Dedifferentiated amniotic fluid mesenchymal stem cell (primary cell): Measurements from ENCODE around the gene STRA6.
A peak's percentile ranks its signal among the peaks of the same experiment; 100 is the strongest.

Source experiments
- DNase-seq: peaks from one replicate; pipeline ENCODE4 v3.0.0-alpha.2; 2016; ENCODE audit errors: extremely low spot score

STRA6 gene

DNA sequence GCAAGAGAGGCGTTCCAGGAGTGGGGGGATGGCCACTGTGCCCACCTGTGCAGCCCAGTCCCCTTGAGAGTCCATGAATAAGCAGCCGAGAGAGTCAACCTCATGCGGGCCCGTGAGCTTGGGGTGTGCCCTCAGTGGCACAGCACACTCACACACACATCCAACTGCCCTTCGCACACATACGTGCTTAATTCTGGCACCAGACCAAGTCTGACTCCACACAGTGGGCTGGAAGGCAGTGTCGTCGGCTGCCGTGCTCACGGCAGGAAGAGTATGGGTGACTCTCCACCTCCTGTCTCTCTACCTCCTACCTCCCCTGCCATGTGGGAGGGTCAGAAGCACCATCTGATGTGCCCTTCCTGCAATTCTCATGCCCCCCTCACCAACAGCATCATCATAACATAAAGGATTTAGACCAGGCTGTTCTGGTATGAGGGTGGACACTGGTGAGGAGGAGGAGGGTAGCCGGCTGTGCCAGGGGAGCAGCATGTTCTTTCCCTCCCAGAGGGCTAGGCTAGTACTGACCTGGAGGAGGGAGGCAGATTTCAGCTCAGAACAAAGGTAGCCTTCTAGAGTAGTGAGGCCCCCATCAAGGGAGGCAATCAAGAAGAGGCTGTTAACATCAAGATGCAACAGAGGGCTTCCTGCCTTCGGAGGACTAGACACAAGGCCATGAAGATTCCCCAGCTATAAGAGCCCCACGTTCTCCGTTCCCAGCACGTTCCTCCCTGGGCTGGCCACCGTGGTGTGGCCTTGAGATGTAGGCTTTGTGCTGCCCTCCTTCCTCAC, 5.3 kb upstream of the STRA6 start:
- DNase-seq = no peak

DNA sequence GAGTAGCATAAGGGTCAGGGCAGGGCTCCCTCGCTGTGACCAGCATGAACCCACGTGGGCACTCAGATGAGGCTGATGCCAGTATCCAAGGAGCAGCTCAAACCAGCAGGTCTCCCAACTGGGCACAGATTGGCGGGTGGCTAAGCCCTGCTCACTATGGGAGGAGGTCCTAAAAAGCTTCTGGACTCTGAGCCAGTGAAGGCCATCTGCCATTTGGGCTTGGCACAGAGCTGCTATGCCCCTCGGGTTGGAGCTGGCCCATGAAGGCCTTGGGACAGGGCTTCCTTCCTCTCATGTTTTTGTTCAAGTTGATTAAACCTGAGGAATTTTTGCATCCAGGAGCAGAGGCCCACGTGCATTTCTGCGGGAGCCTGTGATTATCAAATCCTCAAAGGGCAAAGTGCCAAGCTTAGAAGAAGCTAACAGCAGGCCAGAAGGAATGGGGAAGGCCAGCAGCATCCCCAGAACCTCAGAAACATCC, 4.3 kb upstream of the STRA6 start:
- peak; percentile 63 for DNase-seq

DNA sequence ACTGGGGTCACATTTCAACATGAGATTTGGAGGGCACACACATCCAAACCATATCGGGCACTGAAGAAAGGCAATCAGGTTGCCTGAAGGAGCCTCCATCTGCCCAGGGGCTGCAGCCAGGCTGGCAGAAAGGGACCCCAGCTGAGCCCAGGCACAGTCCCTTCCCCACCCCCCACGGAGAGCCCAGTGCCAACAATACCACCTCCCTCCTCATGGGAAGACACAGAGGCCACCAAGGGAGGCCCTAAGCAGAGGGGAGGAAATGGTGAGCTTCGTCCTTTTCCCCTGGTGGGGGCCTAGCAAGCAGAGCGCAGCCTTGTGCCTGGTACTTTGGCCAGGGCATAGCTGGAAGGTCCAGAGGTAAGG, 3.0 kb upstream of the STRA6 start:
- DNase-seq = no peak

DNA sequence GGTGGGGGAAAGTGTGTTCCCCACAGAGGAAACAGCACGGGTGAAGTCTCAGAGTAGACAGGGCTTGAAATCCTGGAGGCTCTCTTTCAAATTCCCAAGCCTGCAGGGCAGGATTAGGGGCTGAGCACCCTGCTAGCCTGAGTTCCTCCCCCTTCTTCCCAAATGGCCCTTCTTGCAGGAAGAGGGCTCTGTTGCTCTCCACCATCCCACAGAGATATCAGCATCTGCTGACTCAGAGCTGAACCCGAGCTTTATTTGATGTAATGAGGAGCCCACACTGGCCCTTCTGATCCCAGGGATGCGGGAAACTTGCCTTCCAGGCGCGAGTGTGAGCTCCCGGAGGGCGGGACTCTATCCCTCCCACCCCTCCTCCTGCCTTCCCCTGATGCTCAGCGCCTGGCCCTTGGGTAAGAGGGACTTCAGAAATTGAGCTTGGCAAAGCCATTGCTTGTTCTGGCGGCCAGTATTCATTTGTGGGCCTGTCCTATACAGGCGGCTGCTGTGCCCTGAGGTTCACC, 1.4 kb upstream of the STRA6 start:
- peak; percentile 57 for DNase-seq

DNA sequence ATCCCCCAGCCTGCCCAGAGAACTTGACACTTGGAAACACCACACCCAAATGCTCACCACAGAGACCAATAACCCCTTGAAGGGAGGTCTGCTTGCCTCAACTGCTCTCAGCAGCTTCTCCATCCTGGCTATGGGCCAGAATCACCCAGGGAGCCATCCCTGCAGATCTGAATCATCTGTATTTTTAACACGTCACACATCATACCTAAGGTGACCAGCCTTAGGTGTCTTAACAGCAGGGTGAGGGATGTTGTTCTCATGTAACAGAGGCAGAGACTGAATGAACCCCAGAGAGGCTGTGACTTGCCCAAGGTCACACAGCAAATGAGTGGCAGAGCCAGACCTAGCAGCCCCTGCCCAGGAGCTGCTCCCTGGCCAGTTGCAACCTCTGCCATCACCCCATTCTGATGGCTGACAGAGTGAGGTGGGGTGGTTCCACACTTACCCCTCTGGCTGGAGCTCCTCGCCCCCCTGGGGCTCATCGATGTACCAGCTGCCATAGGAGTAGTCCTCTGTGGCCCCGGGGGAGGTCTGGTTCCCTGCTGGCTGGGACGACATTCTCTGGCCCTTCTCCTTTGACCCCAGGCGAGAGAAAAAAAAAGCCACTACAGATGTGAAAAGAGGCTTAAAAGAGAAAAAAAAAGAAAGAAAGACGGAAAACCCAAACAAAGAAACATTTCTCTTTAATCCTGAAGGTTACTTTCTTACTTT, 722 bp downstream of the STRA6 start:
- no peak for DNase-seq

DNA sequence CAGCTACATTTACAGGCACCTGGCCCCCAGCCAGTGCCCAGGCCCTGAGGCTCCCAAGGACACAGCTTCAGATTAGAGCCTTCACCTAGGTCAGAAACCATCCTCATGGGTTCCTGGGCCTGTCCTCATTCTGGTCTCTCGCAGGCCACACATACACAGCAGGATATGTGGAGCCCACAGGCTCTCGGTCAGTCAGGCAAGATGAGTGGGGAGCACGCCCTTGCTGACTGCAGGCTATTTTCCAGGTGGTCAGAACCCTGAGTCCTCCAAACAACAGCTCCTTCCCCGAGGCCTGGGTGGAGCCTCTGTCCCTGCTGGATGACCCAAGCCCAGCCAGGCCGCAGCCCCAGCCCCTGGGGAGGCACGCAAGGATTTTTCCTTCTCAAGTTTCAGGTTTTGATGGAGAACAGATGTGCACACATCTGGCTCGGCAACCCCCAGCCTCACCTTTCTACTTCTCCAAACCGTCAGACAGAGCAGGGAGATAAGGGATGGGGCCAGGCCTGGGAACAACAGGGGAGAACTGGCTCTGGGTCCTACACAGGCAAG, 1.6 kb downstream of the STRA6 start:
- peak; percentile 26 for DNase-seq

DNA sequence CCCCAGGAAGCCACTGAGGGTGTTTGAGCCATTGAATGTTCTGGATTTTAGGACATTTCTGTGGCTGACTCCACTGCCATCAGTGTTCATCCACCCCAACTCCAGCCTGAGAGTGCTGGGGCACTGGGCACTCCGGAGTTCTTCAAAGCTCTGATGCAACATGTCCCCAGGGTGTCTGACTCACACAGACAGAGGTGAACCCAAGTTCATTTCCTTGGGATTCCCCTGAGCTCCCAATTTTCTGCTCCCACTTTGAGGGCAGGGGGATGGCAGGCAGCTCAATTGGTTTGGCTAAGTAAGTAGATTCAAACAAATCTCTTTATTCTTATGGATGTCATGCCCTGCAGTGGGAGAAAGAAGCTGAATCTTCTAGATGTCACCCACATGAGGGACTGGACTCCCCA, 2.2 kb downstream of the STRA6 start:
- peak; percentile 85 for DNase-seq

DNA sequence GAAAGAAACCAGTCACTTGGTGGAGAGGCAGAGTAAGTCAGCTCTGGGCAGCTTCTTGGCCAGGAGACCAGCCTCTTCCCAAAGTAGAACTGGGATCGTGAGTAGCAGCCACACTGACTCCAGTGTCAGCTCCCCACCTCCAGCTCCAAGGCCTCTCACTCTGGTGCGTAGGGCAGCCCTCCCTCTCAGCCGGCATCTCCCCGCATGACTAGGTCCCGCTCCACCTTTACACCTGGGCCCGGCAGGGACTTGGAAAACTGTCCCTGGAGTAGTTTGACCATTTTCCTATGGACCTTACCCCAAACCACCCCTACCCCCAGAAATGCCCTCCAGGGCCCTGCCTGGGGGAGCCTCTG, 3.3 kb downstream of the STRA6 start:
- no peak for DNase-seq

DNA sequence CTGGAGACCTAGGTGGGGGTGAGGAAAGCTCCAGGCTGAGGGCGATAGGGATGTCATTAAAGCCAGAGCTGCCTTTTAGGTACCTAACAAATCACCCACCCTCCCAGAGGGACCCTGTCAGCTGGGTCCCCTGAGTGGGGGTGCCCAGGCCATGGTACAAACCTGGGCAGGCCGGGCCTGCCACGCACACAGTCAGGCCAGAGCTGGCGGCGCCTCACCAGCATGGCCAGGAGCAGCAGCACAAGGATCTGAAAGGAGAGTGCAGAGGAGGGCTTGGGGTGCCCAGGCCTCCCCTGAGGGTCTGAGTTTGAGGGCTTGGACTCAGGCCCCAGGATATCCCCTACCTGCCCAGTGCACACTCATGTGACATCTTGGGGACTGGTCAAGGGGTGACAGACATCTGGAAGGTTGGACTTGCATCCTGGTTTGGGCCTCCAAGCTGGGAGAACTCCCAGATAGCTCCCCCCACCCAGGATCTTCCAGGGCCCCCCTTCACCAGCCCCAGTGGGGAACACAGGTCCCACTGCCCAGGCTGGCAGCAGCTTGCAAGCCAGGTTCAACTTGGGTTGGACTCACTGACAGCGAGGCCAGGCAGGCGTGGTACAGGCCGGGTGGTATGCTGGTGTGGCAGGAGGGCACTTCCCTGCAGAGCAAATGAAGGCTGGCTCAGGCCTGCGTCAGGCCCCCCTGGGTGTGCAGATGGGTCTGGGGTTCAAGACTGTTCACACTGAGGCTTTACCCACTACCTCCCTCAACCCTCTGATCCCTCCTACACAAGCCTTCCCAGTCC, 5.2 kb downstream of the STRA6 start:
- no peak for DNase-seq

DNA sequence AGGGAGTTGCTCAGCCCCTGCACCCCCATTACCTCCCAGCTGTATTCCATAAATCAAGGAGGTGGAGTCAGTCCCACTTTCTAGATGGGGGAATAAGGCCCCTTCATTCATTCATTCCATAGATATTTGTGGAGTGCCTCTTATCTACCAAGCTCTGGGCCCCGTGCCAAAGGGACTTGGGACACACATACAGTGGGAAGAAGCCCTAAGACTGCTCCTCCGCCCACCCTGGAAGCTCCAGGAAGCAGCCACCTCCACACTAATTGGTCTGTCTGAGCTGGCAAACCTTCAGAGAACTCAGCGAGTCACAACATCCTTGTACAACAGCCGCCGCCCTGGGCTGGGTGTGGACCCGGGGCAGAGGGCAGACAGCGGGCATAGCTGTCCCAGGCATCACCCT, 6.4 kb downstream of the STRA6 start:
- peak; percentile 73 for DNase-seq

DNA sequence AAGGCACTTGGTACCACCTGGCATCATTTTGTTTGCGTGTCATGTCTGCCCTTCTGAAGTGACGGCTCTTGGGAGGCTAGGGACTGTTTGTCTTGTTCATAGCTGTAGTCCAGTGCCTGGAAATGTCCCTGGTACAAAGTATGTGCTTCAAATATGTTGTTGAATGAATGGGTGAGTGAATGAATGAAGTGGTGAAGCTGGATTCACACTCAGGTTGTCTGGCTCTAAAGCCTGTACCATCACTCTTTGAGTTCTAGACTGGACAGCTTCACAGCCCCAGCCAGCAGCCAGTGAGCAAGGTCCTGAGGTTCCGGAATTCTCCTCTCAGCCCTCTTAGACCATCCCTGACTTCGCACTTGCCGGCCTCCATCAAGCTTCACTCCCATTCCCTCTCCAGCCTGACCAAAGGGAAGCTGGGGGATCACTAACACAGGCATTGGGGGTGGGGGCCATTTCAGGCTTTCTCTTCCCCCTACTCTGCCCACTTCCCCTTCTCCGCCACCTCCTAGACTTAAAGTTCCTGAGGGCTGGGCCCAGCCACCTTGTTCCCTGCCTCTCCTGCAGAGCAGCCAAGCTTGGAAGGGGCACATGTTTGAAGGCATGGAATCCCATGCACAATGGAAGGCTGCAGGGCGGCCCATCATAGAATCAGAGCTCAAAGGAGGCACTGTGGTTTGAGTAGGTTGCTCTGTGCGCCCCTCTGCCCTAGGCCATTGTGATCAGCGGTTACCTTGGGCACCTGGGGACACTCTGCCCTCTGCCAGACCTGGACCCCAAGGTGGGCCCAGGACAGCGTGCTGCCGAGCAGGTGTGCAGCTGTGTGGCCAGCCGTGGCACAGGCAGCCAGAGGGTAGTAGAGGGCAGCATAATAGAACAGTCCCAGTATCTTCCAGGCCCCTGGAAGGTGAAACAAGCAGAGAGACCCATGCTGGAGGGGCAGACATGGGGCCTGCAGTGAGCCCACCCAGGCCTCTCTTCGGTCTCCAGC, 7.7 kb downstream of the STRA6 start:
- DNase-seq = no peak

DNA sequence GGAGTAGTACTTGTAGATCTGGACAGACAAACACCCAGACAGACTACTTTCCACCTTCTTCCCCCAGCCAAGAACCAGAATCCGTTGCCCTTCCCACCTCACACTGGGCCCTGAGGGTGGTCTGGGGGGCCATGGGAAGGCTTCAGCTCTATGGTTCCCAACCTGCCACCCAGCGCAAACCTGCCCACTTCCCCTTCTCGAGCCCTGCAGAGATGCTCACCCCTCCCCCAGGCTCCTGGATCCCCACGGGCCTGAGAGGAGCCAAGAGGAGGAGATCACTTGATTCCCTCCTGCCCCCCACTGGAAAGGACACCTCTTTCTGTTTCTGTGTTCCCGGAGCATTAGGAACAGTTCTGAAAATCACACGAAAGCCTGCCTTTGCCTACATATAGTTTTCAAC, 8.7 kb downstream of the STRA6 start:
- no peak for DNase-seq

DNA sequence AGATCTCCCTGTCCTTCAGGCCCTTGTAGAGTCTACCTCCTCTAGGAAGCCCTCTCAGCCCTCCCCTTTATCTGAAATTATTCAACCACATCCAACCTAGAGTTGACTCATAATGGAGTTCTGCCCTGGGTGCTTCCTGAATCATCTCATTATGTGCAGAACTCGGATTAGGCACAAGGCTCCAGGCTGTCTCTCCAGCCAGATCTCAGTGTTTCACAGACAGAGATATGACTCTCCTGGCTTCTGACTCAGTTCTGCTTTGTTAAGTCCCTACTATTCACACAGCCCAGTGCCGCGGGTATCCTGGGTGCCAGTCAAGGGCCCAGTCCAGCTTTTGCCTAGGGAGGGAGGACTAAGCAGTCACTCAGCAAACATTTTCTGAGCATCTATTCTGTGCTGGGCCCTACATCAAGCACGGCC, 9.3 kb downstream of the STRA6 start:
- peak; percentile 61 for DNase-seq

DNA sequence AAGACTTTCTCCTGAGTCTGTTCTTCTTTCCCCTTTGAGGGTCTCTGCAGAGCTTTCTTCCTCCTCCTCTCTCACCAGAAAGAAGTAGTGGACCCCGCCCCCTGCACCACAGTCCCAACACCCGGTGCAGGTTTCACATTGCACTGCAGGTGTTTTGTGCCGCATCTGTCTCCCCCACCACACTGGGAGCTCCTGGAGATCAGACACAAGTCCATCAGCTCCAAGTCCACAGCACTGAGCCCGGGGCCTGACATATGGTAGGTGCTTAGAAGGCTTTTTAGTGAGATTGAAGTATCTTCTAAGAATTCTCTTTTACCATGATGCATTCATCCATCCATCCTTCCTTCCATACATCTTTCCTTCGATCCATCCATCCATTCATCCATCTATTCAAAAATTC, 9.8 kb downstream of the STRA6 start:
- DNase-seq = no peak

DNA sequence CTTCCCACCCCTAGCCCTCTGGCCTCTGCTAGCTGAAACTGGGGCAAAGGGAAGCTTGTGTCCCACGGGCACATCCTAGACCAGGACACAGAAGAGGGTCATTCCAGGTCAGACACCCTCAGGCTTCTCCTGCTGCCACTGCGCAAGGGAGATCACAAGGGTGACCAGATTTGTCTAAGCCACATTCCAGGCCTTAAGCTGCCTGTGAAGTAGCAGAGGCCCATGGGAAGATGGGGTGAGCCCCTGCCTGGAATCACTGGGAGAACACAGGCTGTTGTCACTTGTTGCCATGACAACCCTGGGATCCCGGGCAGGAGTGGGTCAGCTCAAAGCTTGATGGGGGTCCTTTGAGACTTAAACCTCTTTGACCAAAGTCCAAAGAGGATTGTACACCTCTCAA, 10.8 kb downstream of the STRA6 start:
- no peak for DNase-seq

DNA sequence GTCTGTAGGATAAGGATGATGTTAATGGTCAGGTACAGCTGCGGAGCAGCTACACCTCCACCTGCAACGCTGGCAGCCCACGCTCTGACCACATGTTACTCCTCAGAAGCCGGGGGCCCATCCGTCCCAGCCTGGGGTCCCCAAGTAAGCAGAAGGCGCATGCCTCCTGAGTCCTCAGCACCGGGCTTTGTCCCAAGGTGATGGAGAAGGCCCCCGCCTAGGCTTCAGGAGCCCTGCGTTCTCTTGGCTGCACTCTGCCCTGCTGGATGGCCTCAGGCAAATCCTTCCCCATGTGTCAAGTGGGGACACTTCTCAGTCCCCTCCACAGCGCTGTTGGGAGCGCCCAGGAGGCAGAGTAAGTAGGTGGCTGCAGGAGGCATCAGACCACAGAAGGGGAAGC, 14.4 kb downstream of the STRA6 start:
- DNase-seq = no peak

DNA sequence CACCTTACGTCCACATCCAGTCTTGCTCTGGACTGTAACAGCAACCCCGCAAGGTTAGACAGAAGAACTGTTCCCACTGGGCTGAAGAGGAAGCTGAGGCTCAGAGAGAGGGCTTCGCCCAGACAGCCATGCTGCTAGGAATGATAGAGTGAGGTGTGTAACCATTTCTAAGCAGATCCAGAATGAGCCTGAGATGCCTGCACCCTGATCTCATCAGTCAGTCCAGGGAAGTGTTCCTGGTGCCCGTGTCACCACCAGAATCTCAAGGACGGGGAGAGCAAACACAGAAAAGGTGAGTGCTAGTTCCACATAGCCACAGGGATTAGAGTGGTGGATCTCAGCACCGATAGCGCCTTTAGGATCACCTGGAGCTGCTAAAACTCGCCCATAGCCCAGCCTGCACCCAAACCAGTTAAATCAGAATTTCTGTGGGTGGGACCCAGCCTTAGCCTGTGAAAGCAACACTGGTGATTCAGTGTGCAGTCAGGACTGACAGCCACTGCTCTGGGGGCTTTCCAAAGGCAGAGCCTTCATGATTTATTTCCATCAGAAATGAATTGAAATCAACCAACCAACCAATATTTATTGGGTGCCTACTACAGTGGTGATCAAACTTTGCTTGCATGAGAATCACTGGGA, 16.8 kb downstream of the STRA6 start:
- no peak for DNase-seq

DNA sequence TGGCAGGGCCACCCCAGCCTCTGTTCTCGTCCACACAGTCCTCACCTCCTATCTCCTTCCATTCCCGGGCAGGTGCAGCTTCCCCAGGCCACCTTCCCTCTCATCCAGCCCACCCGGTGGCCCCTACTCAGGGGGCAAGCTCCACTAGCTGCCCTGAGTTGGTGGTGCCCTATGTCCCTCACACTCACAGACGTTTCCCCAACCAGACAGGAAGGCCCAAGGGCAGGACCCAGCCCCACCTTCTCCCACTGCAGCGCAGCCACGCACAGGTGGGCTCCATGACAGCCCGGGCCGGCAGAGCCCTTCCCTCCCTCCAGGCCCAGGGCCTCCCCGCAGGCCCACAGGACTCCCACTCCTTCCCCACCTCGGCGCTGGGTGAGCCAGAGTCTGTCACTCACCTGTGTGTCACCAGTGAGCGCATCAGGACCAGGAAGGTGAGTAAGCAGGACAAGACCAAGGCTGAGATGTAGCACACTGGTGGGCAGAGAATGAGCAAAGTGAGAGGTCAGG, 17.9 kb downstream of the STRA6 start:
- DNase-seq = no peak

DNA sequence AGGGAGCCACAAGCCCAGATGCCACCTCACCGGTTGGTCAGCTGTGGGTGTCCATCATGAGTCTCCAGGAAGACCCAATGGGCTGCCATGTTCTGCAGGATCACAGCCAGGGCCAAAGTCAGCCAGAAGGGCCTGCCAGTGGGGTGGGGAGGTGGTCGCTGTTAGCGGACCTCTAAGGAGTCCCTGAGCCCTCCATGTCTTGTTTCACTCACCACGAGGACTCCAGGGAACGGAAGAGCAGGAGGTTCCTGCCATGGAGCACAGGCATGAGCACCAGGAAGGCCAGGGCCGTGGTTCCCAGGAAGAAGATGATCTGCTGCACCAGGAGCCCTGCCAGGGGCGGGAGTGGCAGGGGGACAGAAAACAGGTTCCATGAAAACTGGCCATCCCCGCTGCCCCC, 20.5 kb downstream of the STRA6 start:
- no peak for DNase-seq
